Pons (tissue), 1 donor: ENCODE measurements around the gene JAG2.
"Not testable (repeated sequence)": the region's sequence is repeated elsewhere in the genome, so short reads cannot be mapped to it uniquely, and the experiment has no call there.

ENCODE experiments used
- DNase-seq: peaks from one replicate; pipeline ENCODE4 v3.0.0-alpha.2; 2016; ENCODE audit warnings: low spot score

Gene JAG2

DNA sequence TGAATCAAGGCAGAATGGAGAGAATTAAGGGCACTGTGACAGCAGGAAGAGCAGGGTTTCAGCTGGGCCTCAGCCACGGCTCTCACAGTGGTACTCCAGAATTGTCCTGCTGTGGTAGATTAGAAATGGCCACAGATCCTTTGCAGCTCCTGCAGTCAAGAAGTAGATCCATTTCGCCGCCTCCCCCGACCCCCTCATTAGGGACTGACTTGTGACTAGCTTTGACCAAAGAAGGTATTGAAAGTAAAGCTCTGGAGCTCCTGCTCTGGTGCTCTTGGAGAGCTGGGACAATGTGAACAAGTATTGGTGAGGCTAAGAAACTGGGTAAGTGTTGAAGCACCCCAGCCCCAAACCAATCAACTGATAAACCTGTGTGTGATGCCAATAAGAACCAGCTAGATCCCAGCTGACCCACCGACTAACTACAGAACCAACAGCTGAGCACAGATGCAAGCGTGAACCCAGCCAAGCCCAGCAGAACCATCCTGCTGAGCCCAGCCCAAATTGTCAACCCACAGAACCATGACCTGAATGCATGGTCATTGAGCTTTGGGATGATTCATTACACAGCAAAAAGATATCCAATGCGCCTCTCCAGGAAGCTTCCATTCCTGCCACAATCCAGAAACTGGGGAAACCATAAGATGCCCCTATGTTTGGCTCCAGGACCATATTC is 50.7 kb downstream of the JAG2 start:
- DNase-seq: no peak

GRCh38 chr14:105117257-105117646 is 51.3 kb downstream of the JAG2 start:
- DNase-seq: no peak

GRCh38 chr14:105116451-105117256 is 51.9 kb downstream of the JAG2 start:
- no peak for DNase-seq

GRCh38 chr14:105109243-105109642 is 59.3 kb downstream of the JAG2 start:
- DNase-seq: not testable (repeated sequence)

- no peak for DNase-seq
Measured at GRCh38 chr14:105108516-105108864, 60.1 kb downstream of the JAG2 start.

DNA sequence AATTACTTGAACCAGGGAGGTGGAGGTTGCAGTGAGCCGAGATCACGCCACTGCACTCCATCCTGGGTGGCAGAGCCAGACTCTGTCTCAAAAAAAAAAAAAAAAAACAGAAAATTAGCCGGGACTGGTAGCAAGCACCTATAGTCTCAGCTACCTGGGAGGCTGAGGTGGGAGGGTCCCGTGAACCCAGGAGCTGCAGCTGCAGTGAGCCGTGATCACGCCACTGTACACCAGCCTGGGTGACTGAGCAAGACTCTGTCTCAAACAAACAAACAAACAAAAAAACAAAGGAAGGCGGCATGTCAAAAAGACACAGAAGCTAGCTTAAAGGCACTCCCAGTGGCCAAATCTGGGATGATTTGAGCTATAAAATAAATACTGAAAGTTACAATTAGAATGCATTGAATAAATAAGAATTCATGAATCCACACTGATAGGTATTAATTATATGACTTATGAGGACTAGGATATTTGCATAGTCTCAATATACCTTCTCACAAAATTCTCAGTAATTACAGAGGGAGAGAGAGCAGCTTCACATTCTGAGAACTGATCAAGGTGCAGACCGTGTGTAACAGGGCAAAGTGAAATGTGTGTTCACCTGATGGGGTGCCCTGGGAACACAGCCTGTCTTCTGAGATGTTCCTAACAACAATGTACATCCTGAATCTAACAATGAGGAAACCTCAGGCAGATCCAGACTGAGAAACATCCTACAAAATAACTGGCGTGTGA is 60.6 kb downstream of the JAG2 start:
- no peak for DNase-seq

DNA sequence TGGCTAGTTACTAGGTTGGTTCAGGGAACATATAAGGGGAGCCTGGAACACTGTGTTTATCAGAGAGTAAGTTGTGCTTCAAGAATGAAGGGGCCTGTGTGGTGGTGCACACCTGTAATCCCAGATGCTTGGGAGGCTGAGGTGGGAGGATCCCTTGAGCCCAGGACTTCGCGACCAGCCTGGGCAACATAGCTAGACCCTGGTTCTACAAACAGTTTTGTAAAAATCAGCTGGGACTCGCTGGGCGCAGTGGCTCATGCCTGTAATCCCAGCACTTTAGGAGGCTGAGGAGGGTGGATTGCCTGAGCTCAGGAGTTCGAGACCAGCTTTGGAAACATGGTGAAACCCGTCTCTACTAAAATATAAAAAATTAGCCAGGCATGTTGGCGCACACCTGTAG is 61.2 kb downstream of the JAG2 start:
- DNase-seq: no peak

DNA sequence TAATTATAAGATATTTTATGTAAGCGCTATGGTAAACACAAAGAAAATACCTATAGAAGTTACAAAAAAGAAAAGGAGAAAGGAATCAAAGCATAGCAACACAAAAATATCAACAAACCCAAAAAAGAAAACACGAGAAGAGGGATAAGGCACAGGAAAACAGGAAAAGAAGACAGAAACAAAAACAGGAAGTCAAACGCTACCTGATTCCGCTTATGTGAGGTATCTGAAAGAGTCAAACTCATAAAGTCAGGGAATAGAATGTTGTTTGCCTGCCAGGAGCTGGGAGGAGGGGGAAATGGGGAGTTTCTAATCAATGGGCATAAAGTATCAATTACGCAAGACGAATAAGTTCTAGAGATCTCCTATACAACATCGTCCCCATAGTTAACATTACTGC is 63.4 kb downstream of the JAG2 start:
- DNase-seq: no peak

DNA sequence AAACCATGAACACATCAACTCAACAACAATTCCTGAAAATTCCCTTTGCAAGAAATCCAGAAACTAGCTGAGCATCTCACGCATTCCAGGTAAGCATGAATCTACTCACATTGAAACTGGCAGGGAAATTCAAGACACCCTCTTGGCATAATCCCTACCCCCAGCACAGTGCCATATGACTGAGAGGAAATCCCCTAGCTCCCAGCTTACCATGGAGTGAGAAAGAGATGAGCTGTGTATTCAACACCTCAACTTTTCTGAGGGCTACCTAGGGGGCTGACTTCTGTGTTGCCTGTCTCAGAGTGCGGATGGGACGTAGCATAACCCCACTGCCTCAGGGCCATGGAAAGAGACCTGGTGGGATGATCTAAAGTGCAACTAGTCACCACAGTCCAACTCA is 65.7 kb downstream of the JAG2 start:
- no peak for DNase-seq

DNA sequence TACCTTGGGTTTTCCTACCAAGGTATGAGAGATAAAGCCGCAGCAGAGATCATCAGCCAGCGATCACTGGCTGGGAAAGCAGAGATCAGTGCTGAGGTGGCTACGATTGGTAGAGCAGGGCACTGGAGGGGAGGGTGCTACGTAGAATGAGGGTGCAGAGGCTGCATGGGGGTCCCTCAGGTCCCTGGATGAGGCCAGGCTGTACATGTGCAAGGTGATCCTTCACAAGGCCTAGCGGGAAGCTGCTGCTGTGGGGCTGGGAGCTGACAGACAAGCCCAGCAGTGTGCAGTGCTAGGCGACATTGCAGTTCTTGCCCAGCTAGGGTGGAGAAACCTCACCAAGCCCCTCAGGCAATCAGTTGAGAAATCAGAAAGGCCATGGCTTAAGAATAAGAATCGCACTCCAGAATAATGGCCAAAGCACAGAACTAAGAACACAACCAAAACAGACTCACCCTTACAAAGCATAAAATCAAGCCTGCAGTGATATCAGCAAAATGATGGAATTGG is 66.2 kb downstream of the JAG2 start:
- no peak for DNase-seq

DNA sequence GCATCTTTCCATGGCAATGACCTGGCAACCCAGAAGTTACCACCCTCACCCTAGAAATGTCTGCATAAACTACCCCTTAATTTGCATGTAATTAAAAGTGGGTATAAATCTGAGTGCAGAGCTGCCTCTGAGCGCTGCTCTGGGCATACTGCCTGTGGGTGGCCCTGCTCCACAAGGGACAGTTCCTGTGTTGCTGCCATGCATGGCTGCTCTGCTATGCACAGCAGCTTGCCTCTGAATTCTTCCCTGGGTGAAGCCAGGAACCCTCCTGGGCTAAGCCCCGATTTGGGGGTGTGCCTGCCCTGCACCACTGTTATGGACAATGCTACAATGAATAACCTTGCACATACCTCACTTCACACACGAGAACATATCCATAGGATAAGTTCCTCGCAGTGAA is 67.7 kb downstream of the JAG2 start:
- no peak for DNase-seq

DNA sequence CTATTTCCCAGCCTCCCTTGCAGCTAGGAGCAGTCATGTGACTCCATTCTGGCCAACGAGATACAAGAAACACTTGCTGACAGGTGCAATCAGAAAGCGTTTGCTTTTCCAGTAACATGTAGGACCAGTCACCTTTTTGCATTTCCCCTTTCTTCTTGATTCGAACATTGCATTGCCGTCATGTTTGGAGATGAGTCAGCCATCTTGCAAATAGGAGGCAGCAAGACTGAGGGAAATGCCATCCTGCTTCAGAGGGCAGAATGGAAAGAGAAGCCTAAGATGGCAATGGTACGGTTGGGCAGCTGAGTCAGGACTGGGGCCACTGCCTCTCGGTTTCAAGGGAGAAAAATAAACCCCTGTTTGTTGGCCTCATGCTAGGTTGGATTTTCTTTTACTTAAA is 68.8 kb downstream of the JAG2 start:
- no peak for DNase-seq

DNA sequence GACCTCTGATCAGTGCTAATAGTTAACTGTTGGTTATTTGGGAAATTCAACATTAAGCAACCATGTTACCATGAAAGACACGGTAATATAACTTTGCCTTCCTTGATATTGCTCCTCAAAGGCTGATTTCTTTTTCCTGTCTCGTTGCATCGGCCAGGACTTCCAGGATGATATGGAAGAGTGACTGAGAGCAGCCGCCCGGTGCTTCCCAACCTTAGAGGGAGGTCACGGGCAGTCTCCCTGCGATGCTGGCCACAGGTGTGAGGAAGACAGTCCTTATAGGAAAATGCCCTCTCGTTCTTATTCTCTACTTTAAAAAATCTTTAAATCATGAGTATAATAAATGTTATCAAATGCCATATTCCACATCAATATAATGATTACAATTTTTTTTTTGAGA is 70.3 kb downstream of the JAG2 start:
- no peak for DNase-seq

GRCh38 chr14:105097794-105098127 is 70.8 kb downstream of the JAG2 start:
- no peak for DNase-seq

GRCh38 chr14:105096206-105096875 is 72.2 kb downstream of the JAG2 start:
- no peak for DNase-seq

- no peak for DNase-seq
Measured at GRCh38 chr14:105095236-105095805, 73.3 kb downstream of the JAG2 start.

- DNase-seq: no peak
Measured at GRCh38 chr14:105094193-105094907, 74.2 kb downstream of the JAG2 start.

DNA sequence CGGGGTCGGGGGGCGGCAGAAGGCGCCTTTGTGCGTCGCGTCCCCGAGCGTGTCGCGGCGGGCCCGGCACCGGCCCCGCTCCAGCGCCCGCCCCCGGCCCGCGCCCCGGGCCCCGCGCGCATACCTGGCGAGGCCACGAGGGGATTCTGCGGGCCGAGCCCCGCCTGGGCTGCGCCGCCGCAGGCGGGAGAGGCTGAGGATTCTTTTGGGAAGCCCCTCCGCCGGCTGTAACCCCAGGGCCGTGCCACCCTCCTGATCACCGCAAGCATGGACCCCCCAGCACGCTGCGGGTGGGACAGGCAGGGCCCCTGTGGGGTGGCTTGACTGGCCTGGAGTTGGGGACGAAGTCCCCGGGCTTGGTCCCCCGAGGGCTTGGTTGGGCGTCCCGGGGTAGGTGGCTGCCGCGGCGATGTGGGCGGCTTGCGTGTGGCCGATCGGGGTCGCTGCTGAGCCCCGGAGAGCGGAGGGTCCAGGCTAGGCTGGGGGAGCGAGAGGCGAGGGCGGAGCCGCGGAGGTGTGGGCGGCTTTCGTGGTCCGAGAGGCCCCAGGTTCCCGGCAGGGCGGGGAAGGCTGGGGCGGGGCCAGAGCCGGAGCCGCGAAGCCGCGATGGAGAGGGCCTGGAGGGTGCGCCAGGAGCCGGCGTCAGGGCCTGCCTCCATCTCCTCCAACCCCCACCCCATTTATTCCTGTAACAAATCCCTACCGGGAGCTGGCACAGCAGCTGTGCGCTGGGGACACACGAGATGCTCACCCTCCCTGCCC is 75.0 kb downstream of the JAG2 start:
- no peak for DNase-seq

DNA sequence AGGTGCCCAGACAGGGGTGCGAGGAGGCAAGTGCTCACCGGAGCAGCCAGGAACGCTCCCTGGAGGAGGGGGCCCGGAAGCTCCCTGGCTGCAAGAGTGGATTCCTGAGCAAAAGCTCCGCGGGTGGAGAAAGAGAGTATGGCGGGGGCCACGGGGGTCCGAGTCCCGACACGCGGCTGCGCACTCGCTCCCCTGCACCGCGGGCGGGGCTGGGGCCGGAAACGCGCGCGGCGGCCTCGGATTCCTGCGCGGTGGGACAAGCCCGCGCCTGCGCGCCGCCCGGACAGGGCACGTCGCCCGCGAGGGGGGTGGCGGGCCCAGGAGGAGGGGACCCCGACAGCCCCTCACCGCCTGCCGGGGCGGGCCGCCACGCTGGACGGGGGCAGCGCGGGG is 75.5 kb downstream of the JAG2 start:
- no peak for DNase-seq

DNA sequence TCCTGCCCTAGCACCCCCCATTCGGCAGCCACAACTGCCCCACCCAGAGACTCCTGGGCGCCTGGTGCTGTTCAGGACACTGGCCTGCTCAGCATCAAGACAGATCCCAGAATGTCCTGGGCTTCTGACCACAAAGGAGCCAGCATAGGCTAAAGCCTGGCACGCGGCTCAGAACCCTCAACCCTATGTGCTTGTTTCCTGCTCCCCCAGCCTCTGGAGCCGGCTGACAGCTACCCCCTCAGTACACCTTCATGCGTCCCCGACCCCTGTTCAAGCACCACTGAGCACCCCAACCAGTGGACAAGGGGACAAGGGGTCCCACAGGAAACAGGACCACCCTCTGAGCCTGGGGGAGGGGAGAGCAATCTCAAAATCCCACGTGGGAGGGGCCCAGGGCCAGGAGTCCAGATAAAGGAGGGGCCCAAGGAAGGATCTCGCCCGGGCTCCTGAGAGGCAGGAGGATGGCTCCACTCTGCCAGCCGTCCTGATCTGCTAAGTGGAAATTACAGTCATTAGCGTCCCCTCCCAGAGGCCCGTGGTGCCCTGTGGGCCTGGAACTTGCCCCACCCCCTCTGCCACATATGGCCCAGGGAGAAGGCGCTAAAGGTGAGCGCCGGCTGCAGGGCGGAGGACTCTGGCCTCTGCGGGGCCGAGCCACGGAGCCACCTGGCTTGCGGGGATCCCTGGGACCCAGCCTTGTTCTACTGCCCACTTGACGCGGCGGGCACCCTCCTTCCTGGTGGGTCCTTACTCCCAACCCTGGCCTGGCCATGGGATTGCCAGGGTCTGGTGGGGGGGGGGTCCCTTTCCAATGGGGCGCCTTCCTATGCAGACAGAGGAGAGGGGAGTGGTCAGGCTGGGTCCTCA is 76.2 kb downstream of the JAG2 start:
- DNase-seq: no peak
